Vagina (tissue), 2 donors: ENCODE data around the gene ADD1. TPM values are rescaled to one million over a fixed set of nuclear protein-coding genes. Genes with fewer than 3 reads are reported as not detected.

Experiments
- DNase-seq, 2 donors: peaks; one replicate each; pipeline ENCODE4 v3.0.0-alpha.2; 2017; ENCODE audit errors: extremely low spot score in 2 of 2
- H3K27ac ChIP-seq: fragments of 200-600 bp; sonication (generic); one replicate; pipeline ENCODE4 v1.5.1; 2019
- H3K27me3 ChIP-seq: fragments of 200-600 bp; sonication (generic); one replicate; pipeline ENCODE4 v1.5.1; 2019
- H3K36me3 ChIP-seq, 2 donors: fragments of 200-600 bp; sonication (generic); one replicate each; pipeline ENCODE4 v1.5.1; 2017 to 2019
- H3K4me1 ChIP-seq: fragments of 200-600 bp; sonication (generic); one replicate; pipeline ENCODE4 v1.5.1; 2019
- H3K4me3 ChIP-seq, 2 donors: fragments of 200-600 bp; sonication (generic); 1 replicate in 1 of 2; 2 replicates in 1 of 2; pipeline ENCODE4 v1.5.1; 2016 to 2019
- H3K9me3 ChIP-seq: fragments of 200-600 bp; sonication (generic); one replicate; pipeline ENCODE4 v1.5.1; 2019
- CTCF ChIP-seq, 3 experiments: fragments of 450-650 bp in 2 of 3; fragments of 200-600 bp in 1 of 3; sonication (generic) in 1 of 3; IDR thresholded peaks; one replicate each; pipeline ENCODE4 v1.5.1; 2017 to 2019; ENCODE audit warnings: antibody characterized with exemption in 3 of 3, mild to moderate bottlenecking in 2 of 3, moderate library complexity in 2 of 3
- POLR2A ChIP-seq, 2 donors: fragments of 450-650 bp; IDR thresholded peaks; one replicate each; pipeline ENCODE4 v1.6.1; 2017; ENCODE audit warnings: antibody characterized with exemption in 2 of 2, mild to moderate bottlenecking in 2 of 2, moderate library complexity in 2 of 2
- POLR2AphosphoS5 ChIP-seq, 2 donors: sonication (generic); formaldehyde crosslinking; IDR thresholded peaks; one replicate each; pipeline ENCODE4 v1.9.0; 2017; ENCODE audit warnings: antibody characterized with exemption in 2 of 2, mild to moderate bottlenecking in 2 of 2, low read depth in 1 of 2; ENCODE audit not compliant: insufficient read depth in 1 of 2
- intact Hi-C: fragments of 100-400 bp; cut with DNase I; formaldehyde crosslinking; loops from one replicate; pipeline ENCODE4 v1.15.1; 2023
- total RNA-seq: library from RNA; depleted of rRNA; stranded (reverse); fragments of >200 nt; gene quantifications from one replicate; pipeline ENCODE4 v1.2.3, GENCODE V29; 2016

The ADD1 gene
- total RNA-seq, 1 donor from 2014 or later: 228 TPM

- H3K9me3 ChIP-seq: no peaks in the 10 kb centered on the region
- peak; percentile 87 to 95 for TF ChIP-seq POLR2AphosphoS5 (IDR thresholded peaks at IDR 0.05; ENCODE audit: insufficient read depth in 1 of 2, low read depth in 1 of 2)
- peak in 2 of 3 experiments; percentile 25 to 54 for TF ChIP-seq CTCF (IDR thresholded peaks at IDR 0.05)
- peak in 1 of 2 donors; percentile 4 for TF ChIP-seq POLR2A (IDR thresholded peaks at IDR 0.05)
- H3K27ac ChIP-seq: peak within 1 kb of the TSS; percentile 68
- H3K36me3 ChIP-seq: no peaks in the 10 kb centered on the region
- no peaks in the 10 kb centered on the region for H3K27me3 ChIP-seq
- peak within 1 kb of the TSS; percentile 76 to 95 for H3K4me3 ChIP-seq
- DNase-seq: peak in 1 of 2 donors; percentile 97
- intact Hi-C loops: no loop called here
- peaks cover 27% of the 10 kb centered on the region for H3K4me1 ChIP-seq
Measured at GRCh38 chr4:2963175-2963965, 119.7 kb downstream of the ADD1 start, which contains the start of the genes GRK4 and NOP14. Gene GRK4, plus strand, starts transcription at chr4:2963571. Its CDS starts 500 bp downstream, at chr4:2964071. Gene NOP14, minus strand, starts transcription at chr4:2963406. Its CDS starts 87 bp downstream, at chr4:2963319.

GRCh38 chr4:2963966-2964471 is 120.4 kb downstream of the ADD1 start:
- intact Hi-C loops: no loop called here
- peak overlapping the region; percentile 68 for H3K27ac ChIP-seq
- H3K9me3 ChIP-seq: no peaks in the 10 kb centered on the region
- DNase-seq: peak in 1 of 2 donors; percentile 87
- H3K4me1 ChIP-seq: peaks cover 27% of the 10 kb centered on the region
- no peaks in the 10 kb centered on the region for H3K27me3 ChIP-seq
- H3K4me3 ChIP-seq: peak overlapping the region; percentile 76 to 95
- no peak for TF ChIP-seq POLR2AphosphoS5 (IDR thresholded peaks at IDR 0.05; ENCODE audit: insufficient read depth in 1 of 2, low read depth in 1 of 2)
- TF ChIP-seq CTCF (IDR thresholded peaks at IDR 0.05): no peak
- no peak for TF ChIP-seq POLR2A (IDR thresholded peaks at IDR 0.05)
- no peaks in the 10 kb centered on the region for H3K36me3 ChIP-seq

GRCh38 chr4:2964706-2965258 is 121.1 kb downstream of the ADD1 start:
- DNase-seq: no peak
- peaks cover 27% of the 10 kb centered on the region for H3K4me1 ChIP-seq
- peak overlapping the region; percentile 76 to 95 for H3K4me3 ChIP-seq
- no peaks in the 10 kb centered on the region for H3K9me3 ChIP-seq
- H3K36me3 ChIP-seq: no peaks in the 10 kb centered on the region
- TF ChIP-seq POLR2A (IDR thresholded peaks at IDR 0.05) (no peak), POLR2AphosphoS5 (IDR thresholded peaks at IDR 0.05; ENCODE audit: insufficient read depth in 1 of 2, low read depth in 1 of 2) (no peak), CTCF (IDR thresholded peaks at IDR 0.05) (no peak)
- no peaks in the 10 kb centered on the region for H3K27me3 ChIP-seq
- H3K27ac ChIP-seq: no peak overlapping the region
- intact Hi-C loops: no loop called here

- Histone ChIP-seq H3K36me3 (no peaks in the 10 kb centered on the region), H3K4me1 (peaks cover 27% of the 10 kb centered on the region), H3K27ac (no peak overlapping the region), H3K27me3 (no peaks in the 10 kb centered on the region), H3K9me3 (no peaks in the 10 kb centered on the region), H3K4me3 (no peak overlapping the region)
- DNase-seq: peak in 1 of 2 donors; percentile 65
- intact Hi-C loops: no loop called here
- TF ChIP-seq CTCF (IDR thresholded peaks at IDR 0.05) (no peak), POLR2AphosphoS5 (IDR thresholded peaks at IDR 0.05; ENCODE audit: insufficient read depth in 1 of 2, low read depth in 1 of 2) (no peak), POLR2A (IDR thresholded peaks at IDR 0.05) (no peak)
Measured at GRCh38 chr4:2965262-2965661, 121.6 kb downstream of the ADD1 start.
